COLO668 (cell line): ENCODE results near the gene GNAO1.

Experiments used
- DNase-seq: peaks from one replicate; lab custom pipeline; 2025; ENCODE audit not compliant: unreplicated experiment; lab: John Stamatoyannopoulos, UW

Gene GNAO1

DNA sequence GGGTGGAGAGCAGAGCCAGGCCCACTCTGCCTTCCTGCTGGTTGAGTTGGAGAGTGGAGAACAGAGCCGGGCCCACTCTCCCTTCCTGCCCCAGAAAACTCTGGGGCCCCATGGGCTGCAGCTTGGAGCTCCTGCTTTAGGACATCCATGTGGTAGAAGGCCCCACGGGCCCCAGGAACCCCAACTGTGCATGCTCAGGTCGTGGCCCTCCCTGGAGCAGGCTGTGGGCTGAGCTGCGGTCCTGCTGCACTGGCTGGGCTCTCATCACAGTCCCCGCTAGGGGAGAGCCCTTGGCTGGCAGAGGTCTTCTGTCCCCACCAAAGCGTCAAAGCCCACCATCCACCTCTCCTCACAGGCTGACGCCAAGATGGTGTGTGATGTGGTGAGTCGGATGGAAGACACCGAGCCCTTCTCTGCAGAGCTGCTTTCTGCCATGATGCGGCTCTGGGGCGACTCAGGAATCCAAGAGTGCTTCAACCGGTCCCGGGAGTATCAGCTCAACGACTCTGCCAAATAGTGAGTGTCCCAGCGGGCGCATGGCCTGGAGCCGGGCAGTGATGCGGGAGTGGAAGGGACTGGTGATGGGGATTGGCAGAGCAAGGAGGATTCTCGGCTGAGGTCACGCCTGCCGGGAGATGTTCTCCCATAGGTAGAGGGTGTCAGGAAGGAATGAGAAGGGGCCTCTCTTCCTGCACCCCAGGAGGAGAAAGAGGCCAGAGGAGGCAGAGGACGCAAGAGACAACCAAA, 137.2 kb downstream of the GNAO1 start:
- no peak for DNase-seq

- DNase-seq = no peak
Measured at GRCh38 chr16:56329887-56330286, 138.6 kb downstream of the GNAO1 start.

DNA sequence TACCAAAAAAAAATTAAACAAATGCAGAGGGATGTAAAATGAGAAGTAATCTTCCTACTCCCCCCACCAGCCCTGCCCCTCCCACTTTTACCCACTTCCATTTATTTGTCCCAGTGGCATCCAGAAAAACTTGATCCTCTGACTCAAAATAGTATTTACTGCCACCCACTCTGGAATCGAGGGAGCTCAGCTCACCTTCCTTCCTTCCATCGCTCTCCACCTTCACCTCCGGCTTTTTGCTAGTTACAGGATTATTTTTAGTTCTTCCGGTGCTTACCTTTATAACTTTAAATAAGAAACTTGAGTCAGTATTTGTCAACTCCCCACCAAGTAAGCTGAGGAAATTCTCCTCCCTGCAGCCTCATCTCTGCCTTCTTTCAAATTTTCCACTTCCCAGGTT, 139.2 kb downstream of the GNAO1 start:
- no peak for DNase-seq

DNA sequence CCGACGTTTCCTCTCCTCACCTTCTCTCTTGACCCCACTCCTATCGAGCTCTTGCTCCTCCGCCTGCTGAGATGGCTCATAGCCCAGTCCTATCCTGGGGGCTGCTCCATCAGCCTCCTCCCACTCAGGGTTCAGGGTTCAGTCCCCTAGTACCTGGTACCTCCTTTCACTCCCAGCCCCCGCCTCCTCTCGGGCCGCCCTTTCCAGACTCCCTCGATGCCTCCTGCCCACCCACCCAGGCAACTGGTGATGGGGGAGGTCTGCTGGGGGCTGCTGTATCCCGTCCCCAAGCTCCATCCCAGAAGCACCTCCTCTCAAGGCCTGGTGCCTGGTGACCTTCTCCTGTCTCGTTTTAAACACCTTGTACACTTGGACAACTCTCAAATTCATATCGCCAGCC, 140.1 kb downstream of the GNAO1 start:
- DNase-seq = no peak

- DNase-seq = no peak
Measured at GRCh38 chr16:56331915-56332314, 140.6 kb downstream of the GNAO1 start.

- no peak for DNase-seq
Measured at GRCh38 chr16:56332464-56333079, 141.3 kb downstream of the GNAO1 start.

GRCh38 chr16:56334761-56335160, 143.5 kb downstream of the GNAO1 start:
- DNase-seq = no peak

- DNase-seq = no peak
Measured at GRCh38 chr16:56336071-56336688, 144.9 kb downstream of the GNAO1 start.

GRCh38 chr16:56336711-56337110, 145.4 kb downstream of the GNAO1 start:
- DNase-seq = no peak

DNA sequence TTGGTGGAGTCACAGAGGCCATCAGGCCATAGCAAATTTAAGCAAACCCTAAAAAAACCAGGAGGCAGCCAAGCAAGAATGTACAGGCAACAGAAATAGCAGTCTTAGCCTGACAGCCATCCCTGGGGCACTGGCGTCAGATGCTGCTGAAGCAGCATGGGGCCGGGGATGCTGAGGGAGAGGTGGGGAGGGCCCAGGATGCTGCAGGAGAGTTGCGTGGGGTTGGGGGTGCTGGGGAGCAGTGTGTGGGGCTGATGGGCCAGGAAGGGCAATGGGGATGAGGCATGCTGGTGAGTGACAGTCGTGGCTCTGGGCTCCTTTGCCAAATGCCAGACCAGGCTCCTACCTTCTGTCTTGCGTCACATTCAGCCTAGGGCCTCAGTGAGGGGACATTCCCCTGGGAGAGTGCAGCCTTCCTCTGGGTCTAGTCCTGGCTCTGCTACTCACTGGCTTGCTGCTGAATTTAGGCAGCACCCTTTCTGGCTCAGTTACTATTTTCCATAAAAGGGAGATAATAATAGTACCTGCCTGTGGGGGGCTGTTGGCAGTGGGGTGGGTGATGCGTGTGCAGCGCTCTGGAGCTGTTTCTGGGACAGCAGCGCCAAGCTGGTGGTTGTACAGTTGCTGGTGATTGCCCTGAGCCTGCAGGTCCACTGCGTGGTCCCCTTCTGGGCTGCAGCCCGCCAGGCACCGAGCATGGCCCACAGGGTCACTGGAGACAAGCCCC, 146.0 kb downstream of the GNAO1 start:
- no peak for DNase-seq

GRCh38 chr16:56337858-56338325, 146.6 kb downstream of the GNAO1 start:
- no peak for DNase-seq

- no peak for DNase-seq
Measured at GRCh38 chr16:56338566-56339318, 147.5 kb downstream of the GNAO1 start.

DNA sequence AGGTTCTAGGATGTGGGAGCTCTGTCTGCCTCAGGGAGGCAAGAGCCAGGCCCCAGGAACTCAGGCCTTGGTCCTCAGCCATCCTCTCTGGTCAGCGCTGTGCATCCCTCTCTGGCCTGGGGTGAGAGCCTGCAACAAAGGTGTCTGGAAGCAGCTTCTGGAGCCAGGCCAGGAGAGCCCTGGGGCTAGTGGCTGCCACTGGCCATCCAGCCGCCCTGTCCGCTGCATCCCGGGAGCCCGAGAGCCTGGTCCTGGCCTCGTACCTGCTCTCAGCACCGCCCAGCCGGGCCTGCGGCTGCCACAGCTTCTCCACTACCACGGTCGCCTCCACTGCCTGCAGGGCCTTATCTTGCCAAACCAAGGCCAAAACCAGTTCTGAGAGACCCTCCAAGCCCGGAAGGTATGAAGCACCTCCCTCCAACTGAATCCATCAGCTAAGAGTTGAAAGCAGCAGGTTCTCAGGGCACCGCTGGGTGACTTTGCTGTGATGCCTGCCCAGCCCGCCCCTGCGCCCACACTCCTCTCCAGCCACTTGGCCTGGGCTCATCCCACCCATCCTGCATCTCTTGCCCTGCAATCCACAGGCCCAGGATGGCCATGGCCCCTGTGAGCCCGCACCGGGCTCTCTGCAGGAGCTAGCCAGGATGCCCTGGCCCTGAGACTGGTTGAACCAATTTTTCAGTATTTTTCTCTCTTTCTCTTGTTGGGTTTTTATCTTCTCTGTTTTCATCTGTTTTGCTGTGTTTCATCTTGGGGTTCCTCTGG, 148.3 kb downstream of the GNAO1 start:
- DNase-seq = no peak

DNA sequence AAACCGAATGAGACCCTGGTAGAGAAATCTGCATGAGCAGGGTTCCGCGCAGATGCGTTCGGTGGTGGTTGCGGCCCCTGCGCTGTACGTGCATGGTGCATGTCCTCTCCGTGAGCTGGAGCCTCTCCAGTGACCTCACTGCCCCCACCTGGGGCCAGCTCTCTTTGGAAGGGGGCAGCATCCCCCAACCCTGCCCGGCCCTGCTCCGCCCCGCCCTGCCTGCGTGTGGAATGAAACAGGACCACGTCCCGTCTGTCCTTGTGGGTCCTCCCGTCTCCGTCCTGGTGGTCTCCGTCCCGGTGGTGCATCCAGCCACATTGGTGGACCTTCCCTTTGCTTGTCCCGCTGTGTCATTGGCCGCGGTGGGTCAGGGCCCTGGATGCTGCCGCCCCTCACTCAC, 149.1 kb downstream of the GNAO1 start:
- no peak for DNase-seq

GRCh38 chr16:56340864-56341365, 149.6 kb downstream of the GNAO1 start:
- no peak for DNase-seq

DNA sequence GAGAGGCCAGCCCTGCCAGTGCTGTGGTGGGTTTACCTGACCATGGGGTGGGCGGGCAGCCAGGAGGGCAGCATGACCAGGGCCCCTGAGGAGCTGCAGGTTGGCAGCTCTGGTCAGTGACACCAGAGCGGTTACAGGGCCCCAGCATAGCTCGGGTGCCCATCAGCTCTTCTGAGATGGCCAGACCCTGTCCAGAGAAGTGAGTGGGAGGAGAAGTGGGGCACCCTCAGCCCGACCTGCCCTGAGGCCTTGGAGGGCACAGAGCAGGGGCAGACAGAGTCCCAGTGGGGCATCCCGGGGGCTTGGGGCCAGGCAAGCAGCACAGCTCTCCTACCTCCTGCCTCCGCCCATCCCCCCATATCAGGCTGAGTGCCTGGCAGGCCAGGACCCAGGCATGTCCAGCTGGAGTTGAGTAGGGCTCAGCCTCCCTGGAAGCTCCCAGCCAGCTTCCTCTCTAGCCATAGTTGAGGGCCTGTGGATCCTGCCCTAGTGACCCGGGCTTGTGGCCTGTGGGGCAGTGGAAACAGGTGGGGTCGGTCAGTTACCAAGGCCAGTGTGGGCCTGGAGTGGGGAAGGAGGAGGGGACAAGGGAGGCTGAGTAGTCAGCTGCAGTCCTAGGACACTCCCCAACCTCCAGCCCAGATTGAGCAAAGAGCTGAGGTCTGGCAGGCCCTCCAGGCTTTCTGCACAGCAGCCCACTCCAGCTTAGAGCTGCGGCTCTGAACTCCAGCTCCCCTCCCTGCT, 150.5 kb downstream of the GNAO1 start:
- DNase-seq = no peak

DNA sequence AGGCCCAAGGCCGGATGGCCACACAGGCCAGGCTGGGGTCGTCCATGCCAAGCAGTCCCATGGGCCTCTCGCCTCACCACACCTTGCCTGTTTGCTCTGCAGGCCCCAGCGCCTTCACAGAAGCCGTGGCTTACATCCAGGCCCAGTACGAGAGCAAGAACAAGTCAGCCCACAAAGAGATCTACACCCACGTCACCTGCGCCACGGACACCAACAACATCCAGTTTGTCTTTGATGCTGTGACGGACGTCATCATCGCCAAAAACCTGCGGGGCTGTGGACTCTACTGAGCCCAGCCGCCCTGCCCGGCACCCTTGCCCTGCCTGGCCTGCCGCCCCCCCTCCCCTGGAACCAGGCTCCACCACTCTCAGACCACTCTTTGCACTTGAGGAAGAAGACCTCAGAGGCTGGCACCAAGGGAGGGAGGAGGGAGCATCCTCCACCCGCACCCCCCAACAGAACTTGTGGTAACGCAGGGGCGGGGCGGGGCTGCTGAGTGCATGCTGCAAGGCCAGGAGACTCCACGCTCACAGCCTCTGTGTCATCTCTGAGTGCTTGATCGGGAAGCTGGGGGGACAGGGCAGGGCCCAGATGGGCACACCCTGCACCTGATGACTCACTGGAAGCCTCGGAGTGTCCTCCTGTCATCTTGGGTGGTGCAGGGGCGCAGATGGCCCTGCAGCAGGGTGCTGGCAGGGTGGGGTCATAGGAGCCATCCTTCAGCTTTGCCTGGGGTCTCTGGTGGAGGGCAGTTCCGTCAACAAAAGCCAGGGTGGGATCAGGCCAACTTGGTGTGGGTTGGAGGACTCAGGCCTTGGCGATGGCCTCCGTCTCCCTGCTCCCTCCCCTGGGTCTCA, 152.6 kb downstream of the GNAO1 start:
- no peak for DNase-seq
